Tongue (tissue), 2 donors: Measurements from ENCODE around the gene UBL7. TPM values are rescaled to one million over a fixed set of nuclear protein-coding genes. Genes with fewer than 3 reads are reported as not detected.
A peak's percentile ranks its signal among the peaks of the same experiment; 100 is the strongest.

Experiments used
- DNase-seq: peaks from one replicate; pipeline ENCODE4 v3.0.0-alpha.2; 2015
- total RNA-seq: library from RNA; depleted of rRNA; stranded (reverse); fragments of >200 nt; gene quantifications from one replicate; pipeline ENCODE4 v1.2.3, GENCODE V29; 2014

The UBL7 gene
- total RNA-seq, 1 donor from 2014 or later: 21.4 TPM

GRCh38 chr15:74438721-74439316 lies 22.1 kb downstream of the UBL7 start:
- DNase-seq: peak; percentile 89

GRCh38 chr15:74438206-74438605 lies 22.8 kb downstream of the UBL7 start:
- no peak for DNase-seq

GRCh38 chr15:74434263-74435136 lies 26.5 kb downstream of the UBL7 start:
- DNase-seq: peak; percentile 44

- peak; percentile 85 for DNase-seq
These were observed 27.2 kb downstream of the UBL7 start, which contains the start of gene SEMA7A for GRCh38 chr15:74433592-74434262. Gene SEMA7A, minus strand, starts transcription at chr15:74433958. Its CDS starts 40 bp downstream, at chr15:74433918.

GRCh38 chr15:74432968-74433591 lies 27.9 kb downstream of the UBL7 start:
- DNase-seq: no peak

- no peak for DNase-seq
These were observed 28.5 kb downstream of the UBL7 start for GRCh38 chr15:74432271-74432967.

- no peak for DNase-seq
These were observed 29.3 kb downstream of the UBL7 start for GRCh38 chr15:74431645-74432044.

GRCh38 chr15:74431116-74431515 lies 29.8 kb downstream of the UBL7 start:
- no peak for DNase-seq

GRCh38 chr15:74430510-74430951 lies 30.4 kb downstream of the UBL7 start:
- no peak for DNase-seq

- no peak for DNase-seq
These were observed 31.1 kb downstream of the UBL7 start for GRCh38 chr15:74429781-74430400.

GRCh38 chr15:74428970-74429780 lies 31.8 kb downstream of the UBL7 start:
- DNase-seq: no peak

- DNase-seq: no peak
These were observed 32.5 kb downstream of the UBL7 start for GRCh38 chr15:74428442-74428787.

GRCh38 chr15:74427607-74428441 lies 33.1 kb downstream of the UBL7 start:
- DNase-seq: no peak

GRCh38 chr15:74426404-74427281 lies 34.3 kb downstream of the UBL7 start:
- DNase-seq: no peak

GRCh38 chr15:74425630-74426029 lies 35.3 kb downstream of the UBL7 start:
- no peak for DNase-seq

GRCh38 chr15:74424901-74425528 lies 35.9 kb downstream of the UBL7 start:
- no peak for DNase-seq

- DNase-seq: no peak
These were observed 37.3 kb downstream of the UBL7 start for GRCh38 chr15:74423431-74424257.
